Stimulated activated effector memory CD8-positive, alpha-beta T cell treated with anti-CD3 and anti-CD28 coated beads, Interleukin-12 subunit alpha, Interleukin-12 subunit beta, amount 100 ng/mL, for 72 hours (primary cell): ENCODE data around the gene INPP5D.
A peak's percentile ranks its signal among the peaks of the same experiment; 100 is the strongest.

Source experiments
- ATAC-seq: fragments of 150-1000 bp; cut with Tn5 transposase; 2 replicates; pipeline ENCODE4 v1.10.0; 2021
- DNase-seq, 2 donors: peaks; one replicate each; pipeline ENCODE4 v3.0.0; 2021 to 2022; ENCODE audit warnings: low spot score in 2 of 2
- H3K27ac Mint-ChIP-seq: one replicate; pipeline ENCODE4 v1.8.0; 2022; ENCODE audit warnings: mild to moderate bottlenecking, mixed read lengths
- H3K36me3 Mint-ChIP-seq: one replicate; pipeline ENCODE4 v1.8.0; 2022; ENCODE audit warnings: mild to moderate bottlenecking, mixed read lengths
- H3K4me1 Mint-ChIP-seq: one replicate; pipeline ENCODE4 v1.8.0; 2022; ENCODE audit warnings: mixed read lengths
- H3K4me3 Mint-ChIP-seq: one replicate; pipeline ENCODE4 v1.8.0; 2022; ENCODE audit warnings: mild to moderate bottlenecking, mixed read lengths
- H3K9me3 Mint-ChIP-seq: one replicate; pipeline ENCODE4 v1.8.0; 2022; ENCODE audit warnings: mixed read lengths

Gene INPP5D

GRCh38 chr2:233023761-233024410, 36.3 kb upstream of the INPP5D start:
- no peak for ATAC-seq
- Mint-ChIP-seq H3K36me3 (no peaks in the 10 kb centered on the region), H3K9me3 (no peaks in the 10 kb centered on the region), H3K4me1 (no peaks in the 10 kb centered on the region), H3K27ac (no peak overlapping the region), H3K4me3 (no peak overlapping the region)
- no peak for DNase-seq

- ATAC-seq (no peak), DNase-seq (no peak)
- no peaks in the 10 kb centered on the region for H3K4me1 Mint-ChIP-seq
- no peaks in the 10 kb centered on the region for H3K9me3 Mint-ChIP-seq
- no peak overlapping the region for H3K4me3 Mint-ChIP-seq
- no peaks in the 10 kb centered on the region for H3K36me3 Mint-ChIP-seq
- H3K27ac Mint-ChIP-seq: no peak overlapping the region
Observed at GRCh38 chr2:233025706-233026105, 34.4 kb upstream of the INPP5D start.

- Mint-ChIP-seq H3K4me3 (no peak overlapping the region), H3K4me1 (no peaks in the 10 kb centered on the region), H3K36me3 (no peaks in the 10 kb centered on the region), H3K27ac (no peak overlapping the region), H3K9me3 (no peaks in the 10 kb centered on the region)
- ATAC-seq: no peak
- DNase-seq: no peak
Observed at GRCh38 chr2:233026198-233026813, 33.8 kb upstream of the INPP5D start.

GRCh38 chr2:233029321-233029720, 30.8 kb upstream of the INPP5D start:
- no peak for ATAC-seq
- no peak overlapping the region for H3K4me3 Mint-ChIP-seq
- no peak for DNase-seq
- H3K27ac Mint-ChIP-seq: no peak overlapping the region
- H3K36me3 Mint-ChIP-seq: no peaks in the 10 kb centered on the region
- H3K4me1 Mint-ChIP-seq: no peaks in the 10 kb centered on the region
- no peaks in the 10 kb centered on the region for H3K9me3 Mint-ChIP-seq

GRCh38 chr2:233031556-233032500, 28.3 kb upstream of the INPP5D start:
- H3K27ac Mint-ChIP-seq: no peak overlapping the region
- no peak for ATAC-seq
- no peaks in the 10 kb centered on the region for H3K4me1 Mint-ChIP-seq
- H3K4me3 Mint-ChIP-seq: no peak overlapping the region
- no peaks in the 10 kb centered on the region for H3K9me3 Mint-ChIP-seq
- no peak for DNase-seq
- H3K36me3 Mint-ChIP-seq: no peaks in the 10 kb centered on the region

GRCh38 chr2:233032551-233033320, 27.4 kb upstream of the INPP5D start, which contains the start of gene NEU2:
NEU2 (plus strand) TSS chr2:233032672; CDS start chr2:233032672, 0 bp downstream.
- Mint-ChIP-seq H3K36me3 (no peaks in the 10 kb centered on the region), H3K27ac (no peak within 1 kb of the TSS), H3K4me1 (no peaks in the 10 kb centered on the region), H3K4me3 (no peak within 1 kb of the TSS), H3K9me3 (no peaks in the 10 kb centered on the region)
- ATAC-seq (no peak), DNase-seq (no peak)

GRCh38 chr2:233033672-233034071, 26.5 kb upstream of the INPP5D start:
- peak; percentile 69 for ATAC-seq
- Mint-ChIP-seq H3K27ac (no peak overlapping the region), H3K9me3 (no peaks in the 10 kb centered on the region), H3K4me3 (no peak overlapping the region), H3K36me3 (no peaks in the 10 kb centered on the region), H3K4me1 (no peaks in the 10 kb centered on the region)
- DNase-seq: no peak

- no peak for ATAC-seq
- DNase-seq: no peak
- Mint-ChIP-seq H3K27ac (no peak overlapping the region), H3K36me3 (no peaks in the 10 kb centered on the region), H3K4me1 (no peaks in the 10 kb centered on the region), H3K9me3 (no peaks in the 10 kb centered on the region), H3K4me3 (no peak overlapping the region)
Observed at GRCh38 chr2:233034091-233034882, 25.9 kb upstream of the INPP5D start.

GRCh38 chr2:233035426-233036161, 24.5 kb upstream of the INPP5D start:
- no peak overlapping the region for H3K27ac Mint-ChIP-seq
- ATAC-seq (no peak), DNase-seq (no peak)
- no peak overlapping the region for H3K4me3 Mint-ChIP-seq
- no peaks in the 10 kb centered on the region for H3K4me1 Mint-ChIP-seq
- H3K9me3 Mint-ChIP-seq: no peaks in the 10 kb centered on the region
- no peaks in the 10 kb centered on the region for H3K36me3 Mint-ChIP-seq

- Mint-ChIP-seq H3K4me3 (no peak overlapping the region), H3K9me3 (no peaks in the 10 kb centered on the region), H3K36me3 (no peaks in the 10 kb centered on the region), H3K4me1 (no peaks in the 10 kb centered on the region), H3K27ac (no peak overlapping the region)
- ATAC-seq: no peak
- no peak for DNase-seq
Observed at GRCh38 chr2:233036162-233036838, 23.8 kb upstream of the INPP5D start.

- H3K4me1 Mint-ChIP-seq: no peaks in the 10 kb centered on the region
- no peak for ATAC-seq
- H3K4me3 Mint-ChIP-seq: no peak overlapping the region
- DNase-seq: no peak
- H3K9me3 Mint-ChIP-seq: no peaks in the 10 kb centered on the region
- H3K36me3 Mint-ChIP-seq: no peaks in the 10 kb centered on the region
- no peak overlapping the region for H3K27ac Mint-ChIP-seq
Observed at GRCh38 chr2:233037078-233037477, 23.1 kb upstream of the INPP5D start.

GRCh38 chr2:233039212-233039845, 20.8 kb upstream of the INPP5D start:
- Mint-ChIP-seq H3K9me3 (no peaks in the 10 kb centered on the region), H3K4me1 (no peaks in the 10 kb centered on the region), H3K4me3 (no peak overlapping the region), H3K36me3 (no peaks in the 10 kb centered on the region), H3K27ac (no peak overlapping the region)
- no peak for ATAC-seq
- DNase-seq: no peak

- DNase-seq: no peak
- Mint-ChIP-seq H3K36me3 (no peaks in the 10 kb centered on the region), H3K4me1 (no peaks in the 10 kb centered on the region), H3K9me3 (no peaks in the 10 kb centered on the region), H3K27ac (no peak overlapping the region), H3K4me3 (no peak overlapping the region)
- ATAC-seq: no peak
Observed at GRCh38 chr2:233039846-233040530, 20.2 kb upstream of the INPP5D start.
